GM12865 (cell line): ENCODE measurements around the gene MTMR3.
"Not testable (repeated sequence)": the region's sequence is repeated elsewhere in the genome, so short reads cannot be mapped to it uniquely, and the experiment has no call there.

Experiments used
- DNase-seq: peaks from one replicate; pipeline ENCODE4 v3.0.0; 2010; ENCODE audit warnings: low read depth
- H3K4me3 ChIP-seq: 2 replicates; pipeline ENCODE4 v1.5.1; 2011; ENCODE audit warnings: mild to moderate bottlenecking, low read depth, low read length, control low read depth
- CTCF ChIP-seq: IDR thresholded peaks from 2 replicates; pipeline ENCODE4 v1.5.1; 2011; ENCODE audit warnings: low read length, control low read depth, low read depth, inconsistent platforms; ENCODE audit not compliant: insufficient read depth; ENCODE audit errors: missing control alignments

Gene MTMR3

GRCh38 chr22:29958170-29958569 is 75.2 kb downstream of the MTMR3 start:
- no peak for DNase-seq
- no peak overlapping the region for H3K4me3 ChIP-seq
- TF ChIP-seq CTCF: no peak

- no peak for DNase-seq
- no peak for TF ChIP-seq CTCF
- H3K4me3 ChIP-seq: no peak overlapping the region
Measured at GRCh38 chr22:29964776-29965175, 81.8 kb downstream of the MTMR3 start.

- no peak for DNase-seq
- H3K4me3 ChIP-seq: no peak overlapping the region
- TF ChIP-seq CTCF: no peak
Measured at GRCh38 chr22:29967461-29967860, 84.5 kb downstream of the MTMR3 start.

- no peak for DNase-seq
- TF ChIP-seq CTCF: no peak
- no peak overlapping the region for H3K4me3 ChIP-seq
Measured at GRCh38 chr22:29971607-29972006, 88.6 kb downstream of the MTMR3 start.

GRCh38 chr22:29972121-29972520 is 89.1 kb downstream of the MTMR3 start:
- no peak overlapping the region for H3K4me3 ChIP-seq
- no peak for DNase-seq
- no peak for TF ChIP-seq CTCF

- no peak for DNase-seq
- TF ChIP-seq CTCF: no peak
- no peak overlapping the region for H3K4me3 ChIP-seq
Measured at GRCh38 chr22:29973269-29973668, 90.3 kb downstream of the MTMR3 start.

GRCh38 chr22:29973680-29974079 is 90.7 kb downstream of the MTMR3 start:
- H3K4me3 ChIP-seq, DNase-seq: not testable (repeated sequence)
